ENCODE measurements around the gene MRPL2.

- TF ChIP-seq CTCF (IDR thresholded peaks at IDR 0.05) (no peak), POLR2A (IDR thresholded peaks at IDR 0.05) (no peak)
These were observed 52.1 kb downstream of the MRPL2 start for GRCh38 chr6:43007126-43007525.
